Loucy (cell line): ENCODE results near the gene NMUR1.

Experiments
- EZH2phosphoT487 ChIP-seq: fragments of 200-600 bp; IDR thresholded peaks from 2 replicates; pipeline ENCODE4 v1.6.1; 2018; ENCODE audit warnings: antibody characterized with exemption, mild to moderate bottlenecking, moderate library complexity, borderline replicate concordance
- TF ChIP-seq, protein P1 (sequence below): fragments of 200-600 bp; sonication (generic); conservative IDR thresholded peaks from 2 replicates; pipeline ENCODE4 v1.5.1; 2014; ENCODE audit warnings: mild to moderate bottlenecking, antibody characterized with exemption, low read length

DNA sequence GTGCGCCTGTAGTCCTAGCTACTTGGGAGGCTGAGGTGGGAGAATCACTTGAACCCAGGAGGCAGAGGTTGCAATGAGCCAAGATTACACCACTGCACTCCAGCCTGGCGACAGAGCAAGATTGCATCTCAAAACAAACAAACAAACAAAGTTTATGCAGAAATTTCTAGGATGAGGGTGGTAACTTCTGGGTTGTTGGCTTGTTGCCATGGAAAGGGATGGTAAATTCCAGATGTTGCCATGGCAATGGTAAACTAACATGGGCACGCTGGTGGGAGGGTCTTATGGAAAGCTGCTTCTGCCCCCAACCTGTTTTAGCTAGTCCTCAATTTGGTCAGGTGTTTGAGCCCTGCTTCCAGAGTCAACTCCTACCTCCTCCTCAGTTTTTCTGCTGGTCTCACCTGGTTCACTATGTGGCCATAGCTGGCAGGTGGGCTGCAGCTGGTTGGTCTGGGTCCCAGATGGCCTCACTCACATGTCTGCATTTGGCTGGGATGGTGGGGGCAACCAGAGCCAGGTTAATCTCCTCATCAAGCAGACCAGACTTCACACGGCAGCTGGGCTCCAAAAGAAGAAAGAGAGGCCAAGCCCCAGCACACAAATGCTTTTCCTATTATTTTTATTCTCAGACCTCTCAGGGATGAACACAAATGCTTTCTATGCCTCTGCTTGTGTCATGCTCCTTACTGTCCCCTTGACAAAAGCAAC is 35.8 kb upstream of the NMUR1 start:
- TF ChIP-seq, protein P1, sequence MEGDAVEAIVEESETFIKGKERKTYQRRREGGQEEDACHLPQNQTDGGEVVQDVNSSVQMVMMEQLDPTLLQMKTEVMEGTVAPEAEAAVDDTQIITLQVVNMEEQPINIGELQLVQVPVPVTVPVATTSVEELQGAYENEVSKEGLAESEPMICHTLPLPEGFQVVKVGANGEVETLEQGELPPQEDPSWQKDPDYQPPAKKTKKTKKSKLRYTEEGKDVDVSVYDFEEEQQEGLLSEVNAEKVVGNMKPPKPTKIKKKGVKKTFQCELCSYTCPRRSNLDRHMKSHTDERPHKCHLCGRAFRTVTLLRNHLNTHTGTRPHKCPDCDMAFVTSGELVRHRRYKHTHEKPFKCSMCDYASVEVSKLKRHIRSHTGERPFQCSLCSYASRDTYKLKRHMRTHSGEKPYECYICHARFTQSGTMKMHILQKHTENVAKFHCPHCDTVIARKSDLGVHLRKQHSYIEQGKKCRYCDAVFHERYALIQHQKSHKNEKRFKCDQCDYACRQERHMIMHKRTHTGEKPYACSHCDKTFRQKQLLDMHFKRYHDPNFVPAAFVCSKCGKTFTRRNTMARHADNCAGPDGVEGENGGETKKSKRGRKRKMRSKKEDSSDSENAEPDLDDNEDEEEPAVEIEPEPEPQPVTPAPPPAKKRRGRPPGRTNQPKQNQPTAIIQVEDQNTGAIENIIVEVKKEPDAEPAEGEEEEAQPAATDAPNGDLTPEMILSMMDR: no peak
- TF ChIP-seq EZH2phosphoT487: no peak
